H1 (cell line): ENCODE data around the gene PHC3. TPM values are rescaled to one million over a fixed set of nuclear protein-coding genes. Genes with fewer than 3 reads are reported as not detected.
A peak's percentile ranks its signal among the peaks of the same experiment; 100 is the strongest.

ENCODE experiments used
- CTCF ChIA-PET: fragments of 300-600 bp; sonication (Branson Sonifier 250); formaldehyde crosslinking; loops from one replicate; lab custom pipeline; 2021; ENCODE audit not compliant: partially characterized antibody; lab: Charles Lee
- POLR2A ChIA-PET: fragments of 300-600 bp; sonication (Branson Sonifier 250); formaldehyde crosslinking; loops from one replicate; lab custom pipeline; 2021; ENCODE audit warnings: inconsistent platforms; ENCODE audit not compliant: partially characterized antibody; lab: Charles Lee
- DNase-seq, 2 experiments: peaks; one replicate each; pipeline versions ENCODE4 v3.0.0 to v3.0.0-alpha.2; 2010 to 2022; ENCODE audit warnings: low spot score in 2 of 2, low read depth in 1 of 2, mixed read lengths in 1 of 2
- FAIRE-seq: peaks from 2 replicates; lab custom pipeline; 2011; peaks lifted over from hg19 to GRCh38; lab: Jason Lieb, UNC
- H2AFZ ChIP-seq: 2 replicates; pipeline ENCODE4 v1.8.1; 2012; ENCODE audit warnings: low read length, inconsistent platforms
- H2AK5ac ChIP-seq: 2 replicates; pipeline ENCODE4 v1.6.1; 2013; ENCODE audit warnings: low read depth, low read length
- H2BK120ac ChIP-seq: replicated peaks from 2 replicates; pipeline ENCODE3; 2013; ENCODE audit warnings: low read depth, low read length, inconsistent platforms
- H2BK12ac ChIP-seq: 2 replicates; pipeline ENCODE4 v1.6.1; 2013; ENCODE audit warnings: low read depth, low read length
- H2BK15ac ChIP-seq: 2 replicates; pipeline ENCODE4 v1.6.1; 2013; ENCODE audit warnings: low read length
- H2BK20ac ChIP-seq: 2 replicates; pipeline ENCODE4 v1.6.1; 2013; ENCODE audit warnings: low read length
- H2BK5ac ChIP-seq: 2 replicates; pipeline ENCODE4 v1.6.1; 2013; ENCODE audit warnings: low read depth, low read length
- H3K14ac ChIP-seq: 2 replicates; pipeline ENCODE4 v1.6.1; 2013; ENCODE audit warnings: inconsistent platforms; ENCODE audit not compliant: insufficient read length
- H3K18ac ChIP-seq: 2 replicates; pipeline ENCODE4 v1.6.1; 2013; ENCODE audit warnings: low read length; ENCODE audit errors: extremely low read depth
- H3K23ac ChIP-seq: 2 replicates; pipeline ENCODE4 v1.6.1; 2013; ENCODE audit warnings: inconsistent platforms; ENCODE audit not compliant: insufficient read length
- H3K23me2 ChIP-seq: 2 replicates; pipeline ENCODE4 v1.6.1; 2013; ENCODE audit warnings: low read depth, low read length
- H3K27ac ChIP-seq: 2 replicates; pipeline ENCODE4 v1.6.1; 2011; ENCODE audit warnings: low read depth, low read length, inconsistent platforms
- H3K27me3 ChIP-seq, 4 experiments: replicated peaks in 1 of 4; 1 replicate in 1 of 4; 2 replicates in 3 of 4; pipeline versions ENCODE4 v1.6.1 to v1.8.1; 2011 to 2013; ENCODE audit warnings: low read length in 3 of 4, mild to moderate bottlenecking in 3 of 4, inconsistent platforms in 2 of 4, mixed read lengths in 2 of 4, moderate library complexity in 1 of 4; ENCODE audit not compliant: control insufficient read depth in 3 of 4, insufficient read depth in 3 of 4; ENCODE audit errors: extremely low read depth in 1 of 4
- H3K36me3 ChIP-seq, 4 experiments: 2 replicates each; pipeline versions ENCODE4 v1.6.1 to v1.8.1; 2011 to 2013; ENCODE audit warnings: mild to moderate bottlenecking in 4 of 4, low read length in 3 of 4, moderate library complexity in 2 of 4, control low read depth in 1 of 4, inconsistent platforms in 1 of 4; ENCODE audit not compliant: insufficient read depth in 4 of 4, control insufficient read depth in 2 of 4
- H3K4ac ChIP-seq: replicated peaks from 2 replicates; pipeline ENCODE3; 2013; ENCODE audit warnings: low read length, low read depth, mixed read lengths, inconsistent platforms; ENCODE audit not compliant: insufficient read length
- H3K4me1 ChIP-seq, 4 experiments: replicated peaks in 1 of 4; 1 replicate in 1 of 4; 2 replicates in 3 of 4; pipeline versions ENCODE4 v1.6.1 to v1.8.1; 2011 to 2013; ENCODE audit warnings: low read length in 3 of 4, inconsistent platforms in 2 of 4, mixed read lengths in 1 of 4; ENCODE audit not compliant: insufficient read depth in 4 of 4, control insufficient read depth in 3 of 4
- H3K4me2 ChIP-seq, 2 experiments: 2 replicates each; pipeline versions ENCODE4 v1.6.1 to v1.8.1; 2011 to 2013; ENCODE audit warnings: low read depth in 2 of 2, low read length in 2 of 2, control low read depth in 1 of 2, inconsistent platforms in 1 of 2, mild to moderate bottlenecking in 1 of 2; ENCODE audit not compliant: insufficient read depth in 1 of 2
- H3K4me3 ChIP-seq, 4 experiments: fragments of 200-600, 300-600 bp in 1 of 4; sonication (generic), shearing (Covaris generic), sonication (Bioruptor Twin) in 1 of 4; 2 replicates each; pipeline versions ENCODE4 v1.5.1 to v1.8.1; 2011 to 2016; ENCODE audit warnings: low read length in 4 of 4, low read depth in 3 of 4, control low read depth in 2 of 4, inconsistent platforms in 2 of 4, mild to moderate bottlenecking in 2 of 4, mixed read lengths in 1 of 4, moderate library complexity in 1 of 4; ENCODE audit not compliant: insufficient read depth in 2 of 4; ENCODE audit errors: extremely low read depth in 1 of 4
- H3K56ac ChIP-seq: replicated peaks from 2 replicates; pipeline ENCODE3; 2013; ENCODE audit warnings: low read depth, mild to moderate bottlenecking, mixed read lengths, low read length, inconsistent platforms; ENCODE audit not compliant: insufficient read length
- H3K79me1 ChIP-seq: 2 replicates; pipeline ENCODE4 v1.6.1; 2013; ENCODE audit warnings: low read depth, low read length, control low read depth
- H3K79me2 ChIP-seq, 2 experiments: 2 replicates each; pipeline versions ENCODE4 v1.6.1 to v1.8.1; 2012 to 2013; ENCODE audit warnings: low read length in 2 of 2, mild to moderate bottlenecking in 2 of 2, inconsistent platforms in 1 of 2; ENCODE audit not compliant: insufficient read depth in 2 of 2, control insufficient read depth in 1 of 2
- H3K9ac ChIP-seq, 4 experiments: replicated peaks in 1 of 4; 1 replicate in 1 of 4; 2 replicates in 3 of 4; pipeline versions ENCODE4 v1.6.1 to v1.8.1; 2011 to 2013; ENCODE audit warnings: low read depth in 3 of 4, low read length in 3 of 4, control low read depth in 2 of 4, mild to moderate bottlenecking in 2 of 4, moderate library complexity in 2 of 4, inconsistent platforms in 1 of 4; ENCODE audit errors: extremely low read depth in 1 of 4
- H3K9me3 ChIP-seq, 2 experiments: 2 replicates each; pipeline versions ENCODE4 v1.6.1 to v1.8.1; 2012 to 2013; ENCODE audit warnings: mild to moderate bottlenecking in 2 of 2, moderate library complexity in 2 of 2, control low read depth in 1 of 2, inconsistent platforms in 1 of 2, low read depth in 1 of 2, low read length in 1 of 2, mixed read lengths in 1 of 2; ENCODE audit not compliant: insufficient read depth in 2 of 2
- H4K20me1 ChIP-seq, 2 experiments: replicated peaks in 1 of 2; 2 replicates each; pipeline versions ENCODE3 to v1.8.1; 2011 to 2013; ENCODE audit warnings: inconsistent platforms in 2 of 2, low read length in 2 of 2, mild to moderate bottlenecking in 1 of 2; ENCODE audit not compliant: insufficient read depth in 2 of 2, control insufficient read depth in 1 of 2
- H4K5ac ChIP-seq: 2 replicates; pipeline ENCODE4 v1.6.1; 2013; ENCODE audit warnings: low read length, low read depth, mixed read lengths, inconsistent platforms; ENCODE audit not compliant: insufficient read length
- H4K8ac ChIP-seq: 2 replicates; pipeline ENCODE4 v1.8.0; 2013; ENCODE audit warnings: mild to moderate bottlenecking, moderate library complexity, low read length, inconsistent platforms; ENCODE audit not compliant: insufficient read depth; ENCODE audit errors: extremely low read depth
- H4K91ac ChIP-seq: replicated peaks from 2 replicates; pipeline ENCODE3; 2013; ENCODE audit warnings: low read length, mixed read lengths, inconsistent platforms; ENCODE audit not compliant: insufficient read length
- FOSL1 ChIP-seq: IDR thresholded peaks from 2 replicates; pipeline ENCODE4 v1.6.1; 2011; ENCODE audit warnings: mild to moderate bottlenecking, low read depth, low read length, moderate library complexity; ENCODE audit not compliant: insufficient read depth
- POU5F1 ChIP-seq: IDR thresholded peaks from 2 replicates; pipeline ENCODE4 v1.6.1; 2011; ENCODE audit warnings: low read depth, mild to moderate bottlenecking, low read length, moderate library complexity
- SP1 ChIP-seq: IDR thresholded peaks from 2 replicates; pipeline ENCODE4 v1.6.1; 2011; ENCODE audit warnings: low read depth, low read length
- WGBS, 2 experiments: shearing (Covaris generic) in 1 of 2; methylation state at CpG; one replicate each; pipeline versions ENCODE4 v1.1.6 to v1.1.7; 2013 to 2015; ENCODE audit warnings: low lambda C conversion rate in 2 of 2, mixed read lengths in 2 of 2, inconsistent platforms in 1 of 2, low coverage in 1 of 2, missing lambda C conversion rate in 1 of 2; ENCODE audit not compliant: insufficient replicate concordance in 2 of 2, insufficient coverage in 1 of 2, insufficient read length in 1 of 2; ENCODE audit errors: extremely low coverage in 1 of 2, missing lambda C conversion rate in 1 of 2; 5-methylcytosine and 5-hydroxymethylcytosine counted together
- polyA plus RNA-seq, 7 experiments: library from polyadenylated mRNA; depleted of rRNA in 3 of 7; stranded (reverse) in 5 of 7; unstranded in 2 of 7; fragments of >200 nt in 5 of 7; fragments of 200-250 nt in 2 of 7; gene quantifications; 1 replicate in 5 of 7; 2 replicates in 1 of 7; 4 replicates in 1 of 7; pipeline versions ENCODE4 v1.2.1 to v1.2.3, GENCODE V29; 2011 to 2013; ENCODE audit warnings: missing spikeins in 2 of 7, mixed read lengths in 2 of 7
- total RNA-seq: library from RNA; stranded (reverse); fragmentation: NEBNext Ultra II Directional; extraction: Animal tissue kit (Norgen Biotek cat#: 25700); gene quantifications from 2 replicates; pipeline ENCODE4 v1.2.1, GENCODE V29; 2021

The PHC3 gene
- total and polyA plus RNA-seq, 2 of the 8 experiments (the other 6 are each of a cell fraction or from before 2014, with no cell fraction given) = 26.4 to 29.2 TPM

DNA sequence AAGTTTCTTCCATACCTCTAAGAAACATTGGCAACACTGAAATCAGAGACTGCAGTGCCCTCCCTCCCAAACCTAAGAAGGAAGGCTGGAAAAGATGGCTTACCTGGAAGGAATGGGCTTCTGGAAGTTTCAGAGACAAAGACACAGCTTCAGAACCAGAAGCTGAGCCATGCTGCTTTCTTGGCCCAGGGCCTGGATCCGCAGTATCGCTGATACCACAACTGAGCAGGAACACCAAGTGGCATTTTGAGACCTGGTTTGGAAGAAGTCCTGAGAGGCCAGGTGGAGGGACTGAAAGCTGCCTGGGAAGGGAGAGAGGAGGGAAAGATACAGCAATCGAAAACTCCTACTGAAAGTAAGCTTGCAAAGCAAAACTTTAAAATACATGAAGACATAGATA is 124.0 kb downstream of the PHC3 start:
- H3K79me2 ChIP-seq = no peaks in the 10 kb centered on the region
- no peak overlapping the region for H3K4me3 ChIP-seq
- no peak overlapping the region for H3K27ac ChIP-seq
- H2AK5ac ChIP-seq = no peak overlapping the region
- H4K8ac ChIP-seq = no peak overlapping the region
- DNase-seq = peak in 1 of 2 experiments; percentile 39
- no peak overlapping the region for H2BK120ac ChIP-seq
- no peak overlapping the region for H3K56ac ChIP-seq
- no peaks in the 10 kb centered on the region for H3K79me1 ChIP-seq
- no peak overlapping the region for H2BK20ac ChIP-seq
- no peak overlapping the region for H2BK15ac ChIP-seq
- no peaks in the 10 kb centered on the region for H4K20me1 ChIP-seq
- peak overlapping the region; percentile 12; the same call in 1 of the 2 replicates for H2BK5ac ChIP-seq
- H3K9ac ChIP-seq = no peak overlapping the region
- H2BK12ac ChIP-seq = 0 out of 2 replicates have a peak overlapping the region, but pooled peaks have one; percentile 10
- ChIA-PET POLR2A (interaction anchor here (0.6 to 1.2 kb wide), 2 partner anchors 21 to 1314 kb away, joined by 3 to 4 read pairs; no protein-coding TSS in a partner anchor), CTCF (interaction anchor here (0.6 to 1.7 kb wide), 6 partner anchors 8 to 128 kb away, joined by 3 to 8 read pairs (median 3); partner anchors contain the start of gene SEC62)
- H3K4me1 ChIP-seq = peaks cover 6 to 17% (median 15%) of the 10 kb centered on the region in 4 experiments
- peak overlapping the region; percentile 64 for H2AFZ ChIP-seq
- H3K9me3 ChIP-seq = no peaks in the 10 kb centered on the region
- peak; percentile 28 for FAIRE-seq
- peak overlapping the region; percentile 81 for H4K91ac ChIP-seq
- no peak overlapping the region for H3K4ac ChIP-seq
- H3K23ac ChIP-seq = no peak overlapping the region
- H3K4me2 ChIP-seq = no peak overlapping the region
- WGBS, 2 experiments = 90% methylated on average over 3 of the region's 3 CpGs; no CpG with 5 or more reads in 1 of the 2 experiments
- H4K5ac ChIP-seq = no peak overlapping the region
- H3K14ac ChIP-seq = no peak overlapping the region
- peak overlapping the region; percentile 85; the same call in 1 of the 2 replicates for H3K18ac ChIP-seq
- no peaks in the 10 kb centered on the region for H3K23me2 ChIP-seq
- H3K27me3 ChIP-seq = no peaks in the 10 kb centered on the region
- TF ChIP-seq FOSL1 (no peak), SP1 (0 out of 2 replicates have a peak, but pooled peaks have one; percentile 32), POU5F1 (no peak)
- H3K36me3 ChIP-seq = no peaks in the 10 kb centered on the region
